PC-3 (cell line): ENCODE measurements around the gene CLDN22.

Experiments
- EZH2 ChIP-seq: fragments of 300-600 bp; sonication (generic); IDR thresholded peaks from one replicate; pipeline ENCODE4 v1.6.1; 2017; ENCODE audit warnings: antibody characterized with exemption, mild to moderate bottlenecking, low read length; ENCODE audit not compliant: unreplicated experiment
- TF ChIP-seq, protein P1 (sequence below): fragments of 300-600 bp; sonication (generic); conservative IDR thresholded peaks from 2 replicates; pipeline ENCODE4 v1.5.1; 2017; ENCODE audit warnings: antibody characterized with exemption, low read depth, mild to moderate bottlenecking, low read length

DNA sequence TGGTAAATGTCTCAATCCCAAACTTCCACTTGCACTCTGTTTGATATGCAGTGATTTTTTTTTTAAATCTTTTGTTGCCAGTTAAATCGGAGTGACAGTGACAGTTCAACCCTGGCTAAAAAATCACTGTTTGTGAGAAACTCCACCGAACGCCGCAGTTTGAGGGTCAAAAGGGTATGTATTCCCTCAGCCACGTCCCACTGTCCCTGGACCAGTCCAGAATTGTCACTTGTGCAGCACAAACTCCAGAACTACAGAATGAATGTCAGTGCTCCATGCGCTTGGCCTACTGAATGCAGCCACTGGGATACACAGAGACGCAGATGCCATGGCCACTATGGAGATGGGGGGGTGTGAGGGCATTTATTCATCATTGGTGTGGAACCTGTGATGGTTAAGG is 34.2 kb downstream of the CLDN22 start:
- TF ChIP-seq, protein P1, sequence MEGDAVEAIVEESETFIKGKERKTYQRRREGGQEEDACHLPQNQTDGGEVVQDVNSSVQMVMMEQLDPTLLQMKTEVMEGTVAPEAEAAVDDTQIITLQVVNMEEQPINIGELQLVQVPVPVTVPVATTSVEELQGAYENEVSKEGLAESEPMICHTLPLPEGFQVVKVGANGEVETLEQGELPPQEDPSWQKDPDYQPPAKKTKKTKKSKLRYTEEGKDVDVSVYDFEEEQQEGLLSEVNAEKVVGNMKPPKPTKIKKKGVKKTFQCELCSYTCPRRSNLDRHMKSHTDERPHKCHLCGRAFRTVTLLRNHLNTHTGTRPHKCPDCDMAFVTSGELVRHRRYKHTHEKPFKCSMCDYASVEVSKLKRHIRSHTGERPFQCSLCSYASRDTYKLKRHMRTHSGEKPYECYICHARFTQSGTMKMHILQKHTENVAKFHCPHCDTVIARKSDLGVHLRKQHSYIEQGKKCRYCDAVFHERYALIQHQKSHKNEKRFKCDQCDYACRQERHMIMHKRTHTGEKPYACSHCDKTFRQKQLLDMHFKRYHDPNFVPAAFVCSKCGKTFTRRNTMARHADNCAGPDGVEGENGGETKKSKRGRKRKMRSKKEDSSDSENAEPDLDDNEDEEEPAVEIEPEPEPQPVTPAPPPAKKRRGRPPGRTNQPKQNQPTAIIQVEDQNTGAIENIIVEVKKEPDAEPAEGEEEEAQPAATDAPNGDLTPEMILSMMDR = no peak
- TF ChIP-seq EZH2 = no peak
